ENCODE results near the gene PPP1R14C.

GRCh38 chr6:150169609-150170008 lies 26.8 kb downstream of the PPP1R14C start:
- TF ChIP-seq POLR2A (IDR thresholded peaks at IDR 0.05; ENCODE audit: low read depth, low read length): no peak
- TF ChIP-seq CTCF (IDR thresholded peaks at IDR 0.05; ENCODE audit: extremely low read depth in 1 of 2, insufficient read depth in 1 of 2, low read depth in 1 of 2, low read length in 2 of 2): no peak
- peak; percentile 18 for TF ChIP-seq FOS (IDR thresholded peaks at IDR 0.05; ENCODE audit: borderline replicate concordance, insufficient read depth, low read length)
- no peak for TF ChIP-seq EZH2 (IDR thresholded peaks at IDR 0.05; ENCODE audit: borderline replicate concordance, low read depth, low read length, severe bottlenecking)
- no peak for TF ChIP-seq POLR2AphosphoS5 (IDR thresholded peaks at IDR 0.05; ENCODE audit: insufficient read depth, low read depth, low read length)
- TF ChIP-seq MAX (IDR thresholded peaks at IDR 0.05; ENCODE audit: insufficient read depth, insufficient read length): no peak
- TF ChIP-seq MYC (IDR thresholded peaks at IDR 0.05; ENCODE audit: low read depth, low read length): no peak

Data from endothelial cell of umbilical vein (primary cell).